ENCODE measurements around the gene RNPS1.

- no peak for TF ChIP-seq CTCF (IDR thresholded peaks at IDR 0.05; ENCODE audit: poor library complexity, severe bottlenecking)
- no peak for TF ChIP-seq TAF1 (IDR thresholded peaks at IDR 0.05; ENCODE audit: low read depth)
- TF ChIP-seq SMC3 (conservative IDR thresholded peaks at IDR 0.05; ENCODE audit: poor library complexity): no peak
- TF ChIP-seq POLR2AphosphoS5 (IDR thresholded peaks at IDR 0.05): no peak
- TF ChIP-seq REST (IDR thresholded peaks at IDR 0.05; ENCODE audit: borderline replicate concordance): no peak
- no peak for TF ChIP-seq EZH2 (IDR thresholded peaks at IDR 0.05; ENCODE audit: borderline replicate concordance, insufficient read depth, low read length, poor library complexity, severe bottlenecking)
- TF ChIP-seq RAD21 (conservative IDR thresholded peaks at IDR 0.05): no peak
- no peak for TF ChIP-seq EP300 (conservative IDR thresholded peaks at IDR 0.05; ENCODE audit: poor library complexity, severe bottlenecking)
Observed at GRCh38 chr16:2208772-2209171, 59.2 kb downstream of the RNPS1 start.
